WTC11 (cell line): ENCODE measurements around the gene PCYOX1L. TPM values are rescaled to one million over a fixed set of nuclear protein-coding genes. Genes with fewer than 3 reads are reported as not detected.

Experiments
- ATAC-seq: fragments of 200-7000 bp; cut with Tn5 transposase; 2 replicates; pipeline ENCODE4 v1.10.0; 2021; ENCODE audit warnings: mild to moderate bottlenecking, moderate library complexity
- CTCF ChIA-PET: fragments of 300-600 bp; sonication (Branson Sonifier 250); formaldehyde crosslinking; loops from one replicate; lab custom pipeline; 2021; ENCODE audit warnings: antibody characterized with exemption; lab: Charles Lee
- POLR2A ChIA-PET: fragments of 350-600 bp; sonication (Branson Sonifier 250); formaldehyde crosslinking; loops from one replicate; lab custom pipeline; 2021; ENCODE audit warnings: antibody characterized with exemption; lab: Charles Lee
- DNase-seq: peaks from one replicate; pipeline ENCODE4 v3.0.0; 2021; ENCODE audit warnings: low spot score
- H3K27ac Mint-ChIP-seq: 2 replicates; pipeline ENCODE4 v1.8.0; 2021; ENCODE audit warnings: mixed read lengths
- H3K27me3 Mint-ChIP-seq: 2 replicates; pipeline ENCODE4 v1.8.0; 2021; ENCODE audit warnings: low read depth, mild to moderate bottlenecking, moderate library complexity, mixed read lengths
- H3K36me3 Mint-ChIP-seq: 2 replicates; pipeline ENCODE4 v1.8.0; 2021; ENCODE audit warnings: mixed read lengths
- H3K4me1 Mint-ChIP-seq: 2 replicates; pipeline ENCODE4 v1.8.0; 2022; ENCODE audit warnings: mixed read lengths
- H3K4me3 Mint-ChIP-seq: 2 replicates; pipeline ENCODE4 v1.8.0; 2021; ENCODE audit warnings: mild to moderate bottlenecking, moderate library complexity, mixed read lengths
- H3K9me3 Mint-ChIP-seq: 2 replicates; pipeline ENCODE4 v1.8.0; 2021; ENCODE audit warnings: mixed read lengths
- ETV6 ChIP-seq: sonication (generic); formaldehyde crosslinking; IDR thresholded peaks from 2 replicates; pipeline ENCODE4 v1.8.1; 2022; ENCODE audit warnings: mild to moderate bottlenecking, missing genetic modification reagents
- FOXK1 ChIP-seq: sonication (generic); formaldehyde crosslinking; IDR thresholded peaks from 2 replicates; pipeline ENCODE4 v1.8.0; 2022; ENCODE audit warnings: mild to moderate bottlenecking, moderate library complexity, missing genetic modification reagents
- GRHL2 ChIP-seq: fragments of 250-450 bp; sonication (Bioruptor Pico); IDR thresholded peaks from 2 replicates; pipeline ENCODE4 v1.8.0; 2022; ENCODE audit warnings: mild to moderate bottlenecking, moderate library complexity; ENCODE audit not compliant: insufficient replicate concordance, severe bottlenecking
- HMGXB4 ChIP-seq: sonication (generic); formaldehyde crosslinking; IDR thresholded peaks from 2 replicates; pipeline ENCODE4 v1.8.1; 2023; ENCODE audit warnings: mild to moderate bottlenecking, moderate library complexity, missing genetic modification reagents
- KAT7 ChIP-seq: sonication (generic); formaldehyde crosslinking; IDR thresholded peaks from 2 replicates; pipeline ENCODE4 v1.8.1; 2023; ENCODE audit warnings: missing genetic modification reagents, mild to moderate bottlenecking, borderline replicate concordance
- MXD4 ChIP-seq: fragments of 250-450 bp; sonication (Bioruptor Pico); IDR thresholded peaks from 2 replicates; pipeline ENCODE4 v1.8.0; 2021; ENCODE audit warnings: mild to moderate bottlenecking, moderate library complexity, borderline replicate concordance
- PRDM15 ChIP-seq: sonication (generic); formaldehyde crosslinking; IDR thresholded peaks from 2 replicates; pipeline ENCODE4 v1.8.0; 2022; ENCODE audit warnings: missing genetic modification reagents
- ZNF423 ChIP-seq: fragments of 250-450 bp; sonication (Bioruptor Pico); IDR thresholded peaks from 2 replicates; pipeline ENCODE4 v2.1.2; 2022; ENCODE audit warnings: mild to moderate bottlenecking, moderate library complexity
- ZNF512 ChIP-seq: sonication (generic); formaldehyde crosslinking; IDR thresholded peaks from 2 replicates; pipeline ENCODE4 v1.8.1; 2022; ENCODE audit warnings: missing genetic modification reagents, borderline replicate concordance
- total RNA-seq: library from RNA; stranded (reverse); gene quantifications from 3 replicates; pipeline ENCODE4 v1.2.3, GENCODE V29; 2021
- TF ChIP-seq, protein P1 (sequence below): fragments of 200-600 bp; IDR thresholded peaks from 2 replicates; pipeline ENCODE4 v1.8.0; 2022; ENCODE audit warnings: antibody characterized with exemption

PCYOX1L gene
- total RNA-seq, 1 experiment from 2014 or later, result 8.1 TPM

GRCh38 chr5:149381261-149381985 is 23.6 kb downstream of the PCYOX1L start:
- POLR2A ChIA-PET, result no interaction called here
- 0 out of 2 replicates have a peak, but pooled peaks cover 4% of the 10 kb centered on the region for H3K9me3 Mint-ChIP-seq
- CTCF ChIA-PET, result interaction anchor here (0.5 to 3.5 kb wide), 34 partner anchors 8 to 254 kb away, joined by 3 to 110 read pairs (median 6); partner anchors contain the start of genes GRPEL2 and PCYOX1L
- DNase-seq (no peak), ATAC-seq (no peak)
- H3K27ac Mint-ChIP-seq, result no peak overlapping the region
- no peaks in the 10 kb centered on the region for H3K36me3 Mint-ChIP-seq
- H3K27me3 Mint-ChIP-seq, result no peaks in the 10 kb centered on the region
- H3K4me3 Mint-ChIP-seq, result no peak overlapping the region
- TF ChIP-seq ZNF512 (CRISPR knock-in tag), result no peak
- no peak for TF ChIP-seq MXD4 (CRISPR knock-in tag)
- TF ChIP-seq GRHL2 (CRISPR knock-in tag), result no peak
- no peak for TF ChIP-seq PRDM15
- 0 out of 2 replicates have a peak, but pooled peaks have one; percentile 8 for TF ChIP-seq ETV6
- TF ChIP-seq FOXK1 (CRISPR knock-in tag), result no peak
- H3K4me1 Mint-ChIP-seq, result peaks cover 12% of the 10 kb centered on the region

DNA sequence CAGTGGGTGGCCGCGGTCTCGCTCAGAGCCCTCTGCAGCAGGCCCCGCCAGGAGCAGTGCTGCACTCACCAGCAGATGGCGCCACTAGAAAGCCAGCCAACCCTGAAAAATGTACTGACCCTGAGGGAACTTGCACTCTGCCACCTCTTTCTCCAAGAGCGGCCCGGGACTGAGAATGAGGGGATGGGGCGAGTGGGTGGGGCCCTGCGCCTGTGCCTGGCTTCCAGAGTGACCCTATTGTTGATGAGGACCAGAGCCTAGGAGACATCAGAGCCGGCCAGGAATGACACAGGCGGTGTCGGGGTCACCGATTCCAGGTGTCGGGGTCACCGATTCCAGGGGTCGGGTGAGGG is 24.1 kb downstream of the PCYOX1L start:
- no peaks in the 10 kb centered on the region for H3K36me3 Mint-ChIP-seq
- POLR2A ChIA-PET, result no interaction called here
- peak; percentile 93 for DNase-seq
- TF ChIP-seq HMGXB4 (CRISPR knock-in tag) (no peak), KAT7 (CRISPR knock-in tag) (0 out of 2 replicates have a peak, but pooled peaks have one; percentile 45), ZNF423 (no peak), MXD4 (CRISPR knock-in tag) (no peak)
- TF ChIP-seq, protein P1, sequence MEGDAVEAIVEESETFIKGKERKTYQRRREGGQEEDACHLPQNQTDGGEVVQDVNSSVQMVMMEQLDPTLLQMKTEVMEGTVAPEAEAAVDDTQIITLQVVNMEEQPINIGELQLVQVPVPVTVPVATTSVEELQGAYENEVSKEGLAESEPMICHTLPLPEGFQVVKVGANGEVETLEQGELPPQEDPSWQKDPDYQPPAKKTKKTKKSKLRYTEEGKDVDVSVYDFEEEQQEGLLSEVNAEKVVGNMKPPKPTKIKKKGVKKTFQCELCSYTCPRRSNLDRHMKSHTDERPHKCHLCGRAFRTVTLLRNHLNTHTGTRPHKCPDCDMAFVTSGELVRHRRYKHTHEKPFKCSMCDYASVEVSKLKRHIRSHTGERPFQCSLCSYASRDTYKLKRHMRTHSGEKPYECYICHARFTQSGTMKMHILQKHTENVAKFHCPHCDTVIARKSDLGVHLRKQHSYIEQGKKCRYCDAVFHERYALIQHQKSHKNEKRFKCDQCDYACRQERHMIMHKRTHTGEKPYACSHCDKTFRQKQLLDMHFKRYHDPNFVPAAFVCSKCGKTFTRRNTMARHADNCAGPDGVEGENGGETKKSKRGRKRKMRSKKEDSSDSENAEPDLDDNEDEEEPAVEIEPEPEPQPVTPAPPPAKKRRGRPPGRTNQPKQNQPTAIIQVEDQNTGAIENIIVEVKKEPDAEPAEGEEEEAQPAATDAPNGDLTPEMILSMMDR, result peak; percentile 92
- TF ChIP-seq, all 79 proteins: peak for 2
- peak; percentile 91 for ATAC-seq
- CTCF ChIA-PET, result interaction anchor here (0.5 to 3.5 kb wide), 35 partner anchors 8 to 253 kb away, joined by 3 to 110 read pairs (median 5); partner anchors contain the start of genes GRPEL2 and PCYOX1L
- peaks cover 12% of the 10 kb centered on the region for H3K4me1 Mint-ChIP-seq
- H3K27me3 Mint-ChIP-seq, result no peaks in the 10 kb centered on the region
- no peak overlapping the region for H3K27ac Mint-ChIP-seq
- H3K9me3 Mint-ChIP-seq, result 0 out of 2 replicates have a peak, but pooled peaks cover 4% of the 10 kb centered on the region
- H3K4me3 Mint-ChIP-seq, result no peak overlapping the region
